Head of caudate nucleus (tissue), 42 donors: ENCODE results near the gene SPAG9.
A peak's percentile ranks its signal among the peaks of the same experiment; 100 is the strongest.

Experiments
- DNase-seq, 42 donors: peaks; one replicate each; pipeline versions ENCODE4 v3.0.0 to v3.0.0-alpha.2; 2020 to 2021; ENCODE audit warnings: mixed read lengths in 7 of 42
- intact Hi-C: fragments of 100-400 bp; cut with DNase I; formaldehyde crosslinking; loops from one replicate; pipeline ENCODE4 v1.15.0; 2022

SPAG9 gene

GRCh38 chr17:51120739-51121619, at the start of gene SPAG9:
TSS of gene SPAG9 (minus strand) at chr17:51120868. CDS start at chr17:51120656, 212 bp downstream.
- intact Hi-C loops, result loop anchor here (2.0 kb wide), 1 partner anchor 32 kb away; the partner anchor contains the start of gene NME1

GRCh38 chr17:51169340-51169739, 48.7 kb upstream of the SPAG9 start:
- intact Hi-C loops, result loop anchor here (10.0 kb wide), 1 partner anchor 85 kb away; no protein-coding TSS in a partner anchor
- no peak for DNase-seq

More at GRCh38 chr17:51120739-51121619, at the start of gene SPAG9:
- peak; percentile 85 to 98 (median 95) for DNase-seq

GRCh38 chr17:51166987-51167931, 46.6 kb upstream of the SPAG9 start:
- DNase-seq, result peak in 38 of 42 donors; percentile 27 to 78 (median 56)
- intact Hi-C loops, result loop anchor here (10.0 kb wide), 1 partner anchor 88 kb away; no protein-coding TSS in a partner anchor

GRCh38 chr17:51166198-51166986, 45.7 kb upstream of the SPAG9 start, which contains the start of gene NME2:
TSS of gene NME2 (plus strand) at chr17:51166411. CDS start at chr17:51166831, 420 bp downstream.
- intact Hi-C loops, result loop anchor here (10.0 kb wide), 1 partner anchor 88 kb away; no protein-coding TSS in a partner anchor
- DNase-seq, result peak; percentile 36 to 89 (median 80)

- intact Hi-C loops, result loop anchor here (10.0 kb wide), 1 partner anchor 89 kb away; no protein-coding TSS in a partner anchor
Measured at GRCh38 chr17:51165680-51166197, 45.1 kb upstream of the SPAG9 start.

GRCh38 chr17:51164911-51165679, 44.4 kb upstream of the SPAG9 start:
- intact Hi-C loops, result loop anchor here (10.0 kb wide), 1 partner anchor 90 kb away; no protein-coding TSS in a partner anchor
- peak in 1 of 42 donors; percentile 15 for DNase-seq

More at GRCh38 chr17:51165680-51166197, 45.1 kb upstream of the SPAG9 start:
- DNase-seq, result peak in 5 of 42 donors; percentile 11 to 45 (median 19)

- intact Hi-C loops, result loop anchor here (10.0 kb wide), 1 partner anchor 93 kb away; no protein-coding TSS in a partner anchor
- no peak for DNase-seq
Measured at GRCh38 chr17:51161541-51161940, 40.9 kb upstream of the SPAG9 start.

GRCh38 chr17:51159604-51160003, 38.9 kb upstream of the SPAG9 start:
- intact Hi-C loops, result loop anchor here (10.0 kb wide), 3 partner anchors 95 to 305 kb away; no protein-coding TSS in a partner anchor
- DNase-seq, result no peak

GRCh38 chr17:51155416-51155815, 34.7 kb upstream of the SPAG9 start:
- intact Hi-C loops, result loop anchor here (10.0 kb wide), 2 partner anchors 101 to 301 kb away; no protein-coding TSS in a partner anchor
- DNase-seq, result no peak

GRCh38 chr17:51154176-51154575, 33.5 kb upstream of the SPAG9 start:
- intact Hi-C loops, result loop anchor here (10.0 kb wide), 2 partner anchors 99 to 299 kb away; no protein-coding TSS in a partner anchor
- no peak for DNase-seq

- intact Hi-C loops, result loop anchor here (2.0 to 10.0 kb wide), 4 partner anchors 33 to 299 kb away; partner anchors contain the start of gene SPAG9
- peak; percentile 94 to 99 (median 98) for DNase-seq
Measured at GRCh38 chr17:51153210-51154072, 32.8 kb upstream of the SPAG9 start, which contains the start of gene NME1. TSS of gene NME1 (plus strand) at chr17:51153559. CDS start at chr17:51155655, 2,096 bp downstream.

- intact Hi-C loops, result loop anchor here (2.0 to 10.0 kb wide), 4 partner anchors 32 to 298 kb away; partner anchors contain the start of gene SPAG9
- DNase-seq, result peak in 3 of 42 donors; percentile 9 to 46 (median 13)
Measured at GRCh38 chr17:51152766-51153209, 32.1 kb upstream of the SPAG9 start.

GRCh38 chr17:51150932-51151331, 30.3 kb upstream of the SPAG9 start:
- no peak for DNase-seq
- intact Hi-C loops, result loop anchor here (10.0 kb wide), 2 partner anchors 96 to 296 kb away; no protein-coding TSS in a partner anchor

GRCh38 chr17:51149163-51149562, 28.5 kb upstream of the SPAG9 start:
- intact Hi-C loops, result no loop called here
- DNase-seq, result no peak

GRCh38 chr17:51147650-51148049, 27.0 kb upstream of the SPAG9 start:
- intact Hi-C loops, result no loop called here
- DNase-seq, result no peak
